Muscle layer of duodenum (tissue), 2 donors: Measurements from ENCODE around the gene SLC35D3.
"Not testable (repeated sequence)": the region's sequence is repeated elsewhere in the genome, so short reads cannot be mapped to it uniquely, and the experiment has no call there.

Source experiments
- H3K27ac ChIP-seq: one replicate; pipeline ENCODE4 v1.7.0; 2013; ENCODE audit warnings: mild to moderate bottlenecking, low read length
- H3K27me3 ChIP-seq: one replicate; pipeline ENCODE4 v1.7.0; 2013; ENCODE audit warnings: low read depth, mild to moderate bottlenecking, control low read depth, low read length
- H3K36me3 ChIP-seq, 2 donors: one replicate each; pipeline ENCODE4 v1.7.0; 2013; ENCODE audit warnings: low read length in 2 of 2, control low read depth in 1 of 2, mild to moderate bottlenecking in 1 of 2; ENCODE audit not compliant: insufficient read depth in 2 of 2, control insufficient read depth in 1 of 2
- H3K4me1 ChIP-seq, 2 donors: one replicate each; pipeline ENCODE4 v1.7.0; 2013; ENCODE audit warnings: low read length in 2 of 2, mild to moderate bottlenecking in 2 of 2, control low read depth in 1 of 2, moderate library complexity in 1 of 2; ENCODE audit not compliant: insufficient read depth in 2 of 2, control insufficient read depth in 1 of 2
- H3K4me3 ChIP-seq, 2 donors: one replicate each; pipeline ENCODE4 v1.7.0; 2013; ENCODE audit warnings: low read length in 2 of 2, low read depth in 1 of 2, mild to moderate bottlenecking in 1 of 2
- H3K9me3 ChIP-seq, 2 donors: one replicate each; pipeline ENCODE4 v1.7.0; 2013; ENCODE audit warnings: low read length in 2 of 2, control low read depth in 1 of 2, mild to moderate bottlenecking in 1 of 2; ENCODE audit not compliant: control insufficient read depth in 1 of 2
- donor health status: healthy.

The SLC35D3 gene

DNA sequence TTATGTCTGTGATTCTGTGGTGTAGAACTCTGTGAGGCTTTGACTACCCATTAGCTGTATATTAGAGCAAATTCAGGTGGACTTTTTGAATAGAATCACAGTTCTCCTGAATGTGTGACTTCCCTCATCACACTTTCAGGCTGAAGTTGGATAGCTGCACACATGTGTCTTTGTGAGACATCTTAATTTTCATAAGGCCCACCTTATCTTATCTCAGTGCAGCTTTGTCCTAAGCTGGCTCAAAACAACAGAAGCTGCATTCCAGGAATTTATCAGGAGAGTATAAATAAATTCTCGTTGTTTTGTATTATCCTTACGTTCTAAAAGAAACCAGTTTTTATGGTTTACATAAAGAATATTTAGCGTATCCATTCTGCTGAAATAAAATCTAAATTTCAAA is 26.2 kb upstream of the SLC35D3 start:
- no peaks in the 10 kb centered on the region for H3K9me3 ChIP-seq
- peaks cover 0 to 1% of the 10 kb centered on the region in 2 donors for H3K4me1 ChIP-seq
- H3K4me3 ChIP-seq: no peak overlapping the region
- H3K27ac ChIP-seq: no peak overlapping the region
- no peaks in the 10 kb centered on the region for H3K36me3 ChIP-seq
- no peaks in the 10 kb centered on the region for H3K27me3 ChIP-seq

- no peak overlapping the region for H3K4me3 ChIP-seq
- H3K9me3 ChIP-seq: no peaks in the 10 kb centered on the region
- no peaks in the 10 kb centered on the region for H3K36me3 ChIP-seq
- H3K4me1 ChIP-seq: no peaks in the 10 kb centered on the region
- no peak overlapping the region for H3K27ac ChIP-seq
- H3K27me3 ChIP-seq: no peaks in the 10 kb centered on the region
Measured at GRCh38 chr6:136897071-136897470, 25.0 kb upstream of the SLC35D3 start.

DNA sequence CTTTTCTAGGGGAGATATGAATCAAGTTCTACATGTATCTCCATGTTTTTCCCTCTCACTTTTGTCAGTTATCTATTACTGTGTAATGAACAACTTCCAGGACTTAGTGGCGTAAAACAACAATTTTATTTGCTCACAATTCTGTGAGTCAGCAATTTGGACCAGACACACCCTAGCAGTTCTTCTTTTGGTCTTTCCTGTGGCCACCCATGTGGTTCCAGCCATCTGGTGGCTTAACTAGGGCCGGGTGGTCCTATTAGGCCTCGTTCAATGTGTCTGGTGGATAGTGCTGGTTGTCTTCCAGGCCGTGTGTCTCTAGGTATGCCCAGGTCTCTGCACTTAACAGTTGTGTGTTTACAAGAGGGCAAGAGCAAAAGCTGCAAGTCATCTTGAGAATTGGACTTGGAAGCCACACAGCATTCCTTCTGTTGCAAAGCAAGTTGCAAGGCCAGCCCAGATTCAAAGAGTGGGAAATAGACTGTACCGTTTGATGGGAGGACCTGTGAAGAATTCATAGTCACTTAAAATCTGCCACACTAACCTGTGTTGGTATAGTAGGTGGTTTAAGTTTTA is 20.8 kb upstream of the SLC35D3 start:
- peaks cover 5% of the 10 kb centered on the region in 2 donors for H3K36me3 ChIP-seq
- no peaks in the 10 kb centered on the region for H3K4me1 ChIP-seq
- H3K27ac ChIP-seq: no peak overlapping the region
- H3K4me3 ChIP-seq: no peak overlapping the region
- no peaks in the 10 kb centered on the region for H3K27me3 ChIP-seq
- no peaks in the 10 kb centered on the region for H3K9me3 ChIP-seq

DNA sequence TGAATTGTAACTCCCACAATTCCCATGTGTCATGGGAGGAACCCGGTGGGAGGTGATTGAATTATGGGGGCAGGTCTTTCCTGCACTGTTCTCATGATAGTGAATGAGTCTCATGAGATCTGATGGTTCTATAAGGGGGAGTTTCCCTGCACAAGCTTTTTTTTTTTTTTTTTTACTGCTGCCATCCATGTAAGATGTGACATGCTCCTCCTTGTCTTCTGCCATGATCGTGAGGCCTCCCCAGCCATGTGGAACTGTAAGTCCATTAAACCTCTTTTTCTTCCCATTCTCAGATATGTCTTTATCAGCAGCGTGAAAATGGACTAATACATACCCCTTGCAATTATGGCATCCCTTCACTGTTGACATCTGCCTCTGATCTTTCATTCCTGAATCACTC is 17.6 kb upstream of the SLC35D3 start:
- not testable (repeated sequence) for H3K27me3 ChIP-seq, H3K36me3 ChIP-seq, H3K4me3 ChIP-seq, H3K9me3 ChIP-seq, H3K4me1 ChIP-seq, H3K27ac ChIP-seq

- Histone ChIP-seq H3K4me3 (no peak overlapping the region), H3K4me1 (no peaks in the 10 kb centered on the region), H3K9me3 (no peaks in the 10 kb centered on the region), H3K27ac (no peak overlapping the region), H3K27me3 (no peaks in the 10 kb centered on the region), H3K36me3 (peaks cover 11 to 22% of the 10 kb centered on the region in 2 donors)
Measured at GRCh38 chr6:136914947-136915346, 7.2 kb upstream of the SLC35D3 start.

DNA sequence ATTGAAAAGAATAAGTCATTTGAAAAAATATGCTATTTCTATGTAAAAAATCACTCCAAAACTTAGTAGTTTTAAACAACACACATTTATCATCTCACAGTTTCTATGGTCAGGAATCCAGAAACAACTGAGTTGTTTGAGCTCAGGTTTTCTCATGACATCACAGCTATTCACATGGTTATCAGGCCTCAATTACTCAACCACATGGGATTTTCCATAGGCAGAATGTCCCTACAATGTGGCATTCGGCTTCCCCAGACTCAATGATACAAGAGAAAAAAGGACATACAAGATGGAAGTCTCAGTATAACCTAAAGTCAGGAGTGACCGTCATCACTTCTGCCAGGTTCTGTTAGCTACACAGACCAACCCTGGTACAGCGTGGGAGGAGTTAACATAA is 3.4 kb upstream of the SLC35D3 start:
- no peak overlapping the region for H3K4me3 ChIP-seq
- H3K9me3 ChIP-seq: no peaks in the 10 kb centered on the region
- H3K27ac ChIP-seq: no peak overlapping the region
- peaks cover 29% of the 10 kb centered on the region for H3K27me3 ChIP-seq
- H3K4me1 ChIP-seq: peaks cover 7 to 32% of the 10 kb centered on the region in 2 donors
- peaks cover 4 to 16% of the 10 kb centered on the region in 2 donors for H3K36me3 ChIP-seq

DNA sequence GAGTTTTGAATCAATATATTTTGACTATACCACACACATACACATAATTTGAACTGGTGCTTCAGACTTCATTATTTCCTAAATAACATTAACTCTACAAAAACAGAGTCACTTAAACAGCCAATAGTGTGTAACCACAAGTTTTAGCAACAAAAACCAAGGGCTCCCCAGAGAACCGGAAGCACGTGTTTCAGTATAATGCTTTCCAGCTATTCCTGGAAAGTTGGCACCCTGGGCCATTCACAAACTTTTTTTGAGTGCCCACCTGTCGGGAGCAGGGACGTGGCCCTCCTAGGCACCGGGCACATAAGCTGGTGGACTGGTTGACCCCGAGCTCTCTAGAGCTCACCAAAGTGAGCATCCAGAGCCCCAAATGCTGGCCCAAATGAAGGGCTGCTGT is 1.9 kb upstream of the SLC35D3 start:
- H3K36me3 ChIP-seq: peaks cover 0 to 9% of the 10 kb centered on the region in 2 donors
- H3K9me3 ChIP-seq: no peaks in the 10 kb centered on the region
- H3K27me3 ChIP-seq: peaks cover 34% of the 10 kb centered on the region
- peak overlapping the region; percentile 66 to 81 for H3K4me3 ChIP-seq
- peaks cover 7 to 32% of the 10 kb centered on the region in 2 donors for H3K4me1 ChIP-seq
- no peak overlapping the region for H3K27ac ChIP-seq

GRCh38 chr6:136920671-136921380 is 1.3 kb upstream of the SLC35D3 start:
- H3K27ac ChIP-seq: no peak overlapping the region
- H3K4me3 ChIP-seq: peak overlapping the region; percentile 66 to 81
- no peaks in the 10 kb centered on the region for H3K9me3 ChIP-seq
- H3K27me3 ChIP-seq: peaks cover 34% of the 10 kb centered on the region
- peaks cover 7 to 32% of the 10 kb centered on the region in 2 donors for H3K4me1 ChIP-seq
- peaks cover 0 to 3% of the 10 kb centered on the region in 2 donors for H3K36me3 ChIP-seq

GRCh38 chr6:136921381-136921935 is 643 bp upstream of the SLC35D3 start:
- Histone ChIP-seq H3K4me1 (peaks cover 7 to 32% of the 10 kb centered on the region in 2 donors), H3K27me3 (peaks cover 34% of the 10 kb centered on the region), H3K27ac (no peak overlapping the region), H3K36me3 (no peaks in the 10 kb centered on the region), H3K4me3 (peak overlapping the region; percentile 66 to 81), H3K9me3 (no peaks in the 10 kb centered on the region)

DNA sequence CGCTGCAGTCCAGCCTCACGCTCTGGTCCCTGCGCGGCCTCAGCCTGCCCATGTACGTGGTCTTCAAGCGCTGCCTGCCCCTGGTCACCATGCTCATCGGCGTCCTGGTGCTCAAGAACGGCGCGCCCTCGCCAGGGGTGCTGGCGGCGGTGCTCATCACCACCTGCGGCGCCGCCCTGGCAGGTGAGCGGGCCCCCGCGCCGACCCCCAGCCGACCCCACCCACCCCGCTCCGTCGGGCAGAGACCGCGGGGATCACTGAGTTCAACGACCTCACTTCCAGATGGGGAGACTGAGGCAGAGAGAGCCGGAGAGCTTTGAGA is 545 bp downstream of the SLC35D3 start:
- no peaks in the 10 kb centered on the region for H3K36me3 ChIP-seq
- H3K27ac ChIP-seq: no peak overlapping the region
- peaks cover 34% of the 10 kb centered on the region for H3K27me3 ChIP-seq
- H3K9me3 ChIP-seq: no peaks in the 10 kb centered on the region
- H3K4me1 ChIP-seq: peaks cover 7 to 32% of the 10 kb centered on the region in 2 donors
- H3K4me3 ChIP-seq: peak overlapping the region; percentile 26 to 81

- peaks cover 34% of the 10 kb centered on the region for H3K27me3 ChIP-seq
- H3K9me3 ChIP-seq: no peaks in the 10 kb centered on the region
- H3K36me3 ChIP-seq: no peaks in the 10 kb centered on the region
- H3K4me3 ChIP-seq: peak overlapping the region in 1 of 2 donors; percentile 81
- H3K27ac ChIP-seq: no peak overlapping the region
- peaks cover 7 to 32% of the 10 kb centered on the region in 2 donors for H3K4me1 ChIP-seq
Measured at GRCh38 chr6:136923116-136923953, 1.2 kb downstream of the SLC35D3 start.
